H7 (cell line): Measurements from ENCODE around the gene PER1. TPM values are rescaled to one million over a fixed set of nuclear protein-coding genes. Genes with fewer than 3 reads are reported as not detected.

ENCODE experiments used
- DNase-seq: peaks from one replicate; pipeline ENCODE4 v3.0.0; 2012
- H3K27me3 ChIP-seq: 2 replicates; pipeline ENCODE4 v1.6.0; 2011; ENCODE audit warnings: mild to moderate bottlenecking, low read length; ENCODE audit not compliant: control insufficient read depth, insufficient read depth
- H3K36me3 ChIP-seq: replicated peaks from 2 replicates; pipeline ENCODE4 v1.5.1; 2011; ENCODE audit warnings: low read length; ENCODE audit not compliant: control insufficient read depth, insufficient read depth
- H3K4me3 ChIP-seq: 2 replicates; pipeline ENCODE4 v1.5.1; 2011; ENCODE audit warnings: low read depth, mild to moderate bottlenecking, control low read depth, low read length, moderate library complexity; ENCODE audit not compliant: insufficient read depth
- total RNA-seq: library from RNA; depleted of rRNA; stranded (reverse); fragments of >200 nt; shearing (Covaris generic); gene quantifications from 2 replicates; pipeline ENCODE4 v1.2.3, GENCODE V29; 2014; rRNA removed

PER1 gene
- total RNA-seq, 1 experiment from 2014 or later, result 19.2 TPM

GRCh38 chr17:8091033-8091687, 61.0 kb downstream of the PER1 start:
- DNase-seq, result peak; percentile 66
- Histone ChIP-seq H3K4me3 (no peak overlapping the region), H3K36me3 (no peaks in the 10 kb centered on the region), H3K27me3 (peaks cover 4% of the 10 kb centered on the region)

Other genes starting within 250 kb of the PER1 start
- gene RNF227, start 236.1 kb downstream of the PER1 start, total RNA-seq, result 0.17 and 2.0 TPM in 2 replicates
- gene KCNAB3, start 222.5 kb downstream of the PER1 start, total RNA-seq, result 0.37 TPM in 1 of 2 replicates, not detected in the other
- 8.1 and 12.0 TPM in 2 replicates for gene TRAPPC1, start 220.5 kb downstream of the PER1 start, total RNA-seq
- 5.5 and 6.8 TPM in 2 replicates for gene CNTROB, start 220.2 kb downstream of the PER1 start, total RNA-seq
- gene GUCY2D, start 149.8 kb downstream of the PER1 start, total RNA-seq, result not detected in 2 replicates
- gene ALOX15B, start 113.3 kb downstream of the PER1 start, total RNA-seq, result not detected in 2 replicates
- gene ALOX12B, start 64.7 kb downstream of the PER1 start, total RNA-seq, result not detected in 2 replicates
- gene ALOXE3, start 33.9 kb downstream of the PER1 start, total RNA-seq, result not detected in 2 replicates
- 1.3 and 2.1 TPM in 2 replicates for gene HES7, start 28.3 kb downstream of the PER1 start, total RNA-seq
- gene VAMP2, start 10.5 kb upstream of the PER1 start, total RNA-seq, result 7.3 and 10.5 TPM in 2 replicates
- 27.7 and 40.7 TPM in 2 replicates for gene TMEM107, start 24.0 kb upstream of the PER1 start, total RNA-seq
- 9.9 and 10.7 TPM in 2 replicates for gene BORCS6, start 37.8 kb upstream of the PER1 start, total RNA-seq
- 209 and 254 TPM in 2 replicates for gene AURKB, start 58.2 kb upstream of the PER1 start, total RNA-seq
- 14.1 and 14.3 TPM in 2 replicates for gene CTC1, start 95.7 kb upstream of the PER1 start, total RNA-seq
- 101 and 122 TPM in 2 replicates for gene PFAS, start 96.9 kb upstream of the PER1 start, total RNA-seq
- gene RANGRF, start 136.3 kb upstream of the PER1 start, total RNA-seq, result 12.7 TPM in 2 replicates
- 2.3 and 5.6 TPM in 2 replicates for gene SLC25A35, start 143.0 kb upstream of the PER1 start, total RNA-seq
- gene ARHGEF15, start 157.8 kb upstream of the PER1 start, total RNA-seq, result 1.00 and 1.6 TPM in 2 replicates
- gene ODF4, start 187.4 kb upstream of the PER1 start, total RNA-seq, result not detected in 2 replicates
- 1,833 and 2,305 TPM in 2 replicates for gene RPL26, start 230.8 kb upstream of the PER1 start, total RNA-seq
- gene RNF222, start 245.4 kb upstream of the PER1 start, total RNA-seq, result not detected in 2 replicates